A549 (cell line): ENCODE results near the gene SDC1. TPM values are rescaled to one million over a fixed set of nuclear protein-coding genes. Genes with fewer than 3 reads are reported as not detected.

Source experiments
- ATAC-seq, 2 experiments: fragments of 200-7000 bp in 1 of 2; fragments of >200 bp in 1 of 2; cut with Nextera tagmentation in 1 of 2; cut with Tn5 transposase in 1 of 2; 3 replicates each; pipeline versions ENCODE4 v1.8.0 to v1.9.1; 2018 to 2020; ENCODE audit warnings: mild to moderate bottlenecking in 1 of 2, moderate library complexity in 1 of 2
- CTCF ChIA-PET: fragments of 300-600 bp; sonication (Branson Sonifier 250); formaldehyde crosslinking; extraction: SDS; loops from one replicate; lab custom pipeline; 2021; ENCODE audit warnings: antibody characterized with exemption, inconsistent platforms; lab: Yijun Ruan, JAX
- POLR2A ChIA-PET: fragments of 350-600 bp; formaldehyde crosslinking; extraction: SDS; loops from one replicate; lab custom pipeline; 2021; ENCODE audit warnings: antibody characterized with exemption, inconsistent platforms; lab: Yijun Ruan, JAX
- DNase-seq, 2 experiments: peaks; one replicate each; pipeline versions ENCODE4 v3.0.0 to v3.0.0-alpha.2; 2011 to 2016; ENCODE audit warnings: low read depth in 1 of 2, low spot score in 1 of 2
- FAIRE-seq: peaks from 2 replicates; lab custom pipeline; 2011; peaks lifted over from hg19 to GRCh38; lab: Jason Lieb, UNC
- H3K27ac ChIP-seq, 2 experiments: fragments of >200 bp; sonication (Bioruptor Twin); formaldehyde crosslinking; 3 replicates each; pipeline ENCODE4 v1.5.1; 2016 to 2017
- H3K4me1 ChIP-seq: fragments of >200 bp; sonication (Bioruptor Twin); formaldehyde crosslinking; 3 replicates; pipeline ENCODE4 v1.6.1; 2016
- H3K4me2 ChIP-seq: fragments of >200 bp; sonication (Bioruptor Twin); formaldehyde crosslinking; 3 replicates; pipeline ENCODE4 v1.6.1; 2016
- H3K4me3 ChIP-seq: fragments of >200 bp; sonication (Bioruptor Twin); formaldehyde crosslinking; 3 replicates; pipeline ENCODE4 v1.5.1; 2016
- H3K9me3 ChIP-seq: fragments of >200 bp; sonication (Bioruptor Twin); formaldehyde crosslinking; 3 replicates; pipeline ENCODE4 v1.6.1; 2016
- BHLHE40 ChIP-seq: IDR thresholded peaks from 2 replicates; pipeline ENCODE4 v1.6.1; 2012; ENCODE audit warnings: low read depth, low read length, inconsistent platforms
- CBX2 ChIP-seq: fragments of 200-600 bp; sonication (generic); IDR thresholded peaks from 2 replicates; pipeline ENCODE4 v1.6.1; 2016; ENCODE audit warnings: low read depth, mild to moderate bottlenecking, borderline replicate concordance
- CHD4 ChIP-seq: fragments of 200-600 bp; sonication (generic); IDR thresholded peaks from 2 replicates; pipeline ENCODE4 v1.6.1; 2016; ENCODE audit warnings: antibody characterized with exemption, mild to moderate bottlenecking, borderline replicate concordance
- ESRRA ChIP-seq: fragments of 150-350 bp; IDR thresholded peaks from 2 replicates; pipeline ENCODE4 v1.6.1; 2014; ENCODE audit warnings: mild to moderate bottlenecking, low read length, borderline replicate concordance
- FOSL2 ChIP-seq, 2 experiments: fragments of 450-650 bp in 1 of 2; fragments of >200 bp in 1 of 2; sonication (Bioruptor Twin) in 1 of 2; formaldehyde crosslinking; IDR thresholded peaks; 2 replicates each; pipeline versions ENCODE4 v1.5.0 to v1.6.1; 2016 to 2020; ENCODE audit warnings: mild to moderate bottlenecking in 1 of 2, moderate library complexity in 1 of 2
- GATA3 ChIP-seq: IDR thresholded peaks from 2 replicates; pipeline ENCODE4 v1.6.1; 2012; ENCODE audit warnings: borderline replicate concordance
- HDAC2 ChIP-seq: fragments of 200-600 bp; sonication (generic); IDR thresholded peaks from 2 replicates; pipeline ENCODE4 v1.6.1; 2016
- HEYL ChIP-seq: fragments of 250-450 bp; sonication (Bioruptor Pico); IDR thresholded peaks from 2 replicates; pipeline ENCODE4 v1.8.0; 2021; ENCODE audit warnings: mild to moderate bottlenecking, moderate library complexity
- NR3C1 ChIP-seq: fragments of >200 bp; sonication (Bioruptor Twin); formaldehyde crosslinking; IDR thresholded peaks from 3 replicates; pipeline ENCODE4 v1.6.1; 2017
- POLR2A ChIP-seq: IDR thresholded peaks from 2 replicates; pipeline ENCODE4 v1.6.1; 2012; ENCODE audit warnings: mild to moderate bottlenecking, low read length
- ZC3H11A ChIP-seq: fragments of 450-650 bp; IDR thresholded peaks from 2 replicates; pipeline ENCODE4 v1.6.1; 2014; ENCODE audit warnings: antibody characterized with exemption, mild to moderate bottlenecking
- WGBS: methylation state at CpG from one replicate; pipeline ENCODE4 v1.1.6; 2017; ENCODE audit errors: missing lambda C conversion rate; 5-methylcytosine and 5-hydroxymethylcytosine counted together
- polyA plus RNA-seq, 4 experiments: library from polyadenylated mRNA; depleted of rRNA in 3 of 4; stranded (reverse); fragments of >200 nt; fragmentation: RNase III in 1 of 4; extraction: RNeasy Plus Mini Kit Qiagen cat#74134 plus additional on column Dnase treatment in 1 of 4; gene quantifications; 2 replicates in 3 of 4; 3 replicates in 1 of 4; pipeline ENCODE4 v1.2.3, GENCODE V29; 2011 to 2017
- TF ChIP-seq, protein P1 (sequence below): fragments of 250-450 bp; sonication (Bioruptor Pico); IDR thresholded peaks from 2 replicates; pipeline ENCODE4 v1.5.0; 2020; ENCODE audit warnings: low read depth, mild to moderate bottlenecking, moderate library complexity
- TF ChIP-seq, protein P2 (sequence below): IDR thresholded peaks from 2 replicates; pipeline ENCODE4 v1.6.1; 2012
- TF ChIP-seq, protein P3 (sequence below): fragments of >200 bp; sonication (Bioruptor Twin); formaldehyde crosslinking; IDR thresholded peaks from 2 replicates; pipeline ENCODE4 v1.6.1; 2016
- TF ChIP-seq, protein P4 (sequence below): fragments of >200 bp; sonication (Bioruptor Twin); formaldehyde crosslinking; IDR thresholded peaks from 3 replicates; pipeline ENCODE4 v1.6.1; 2016
- TF ChIP-seq, protein P5 (sequence below): fragments of 250-450 bp; sonication (Bioruptor Pico); IDR thresholded peaks from 2 replicates; pipeline ENCODE4 v1.5.0; 2021; ENCODE audit warnings: mild to moderate bottlenecking, moderate library complexity, borderline replicate concordance
- TF ChIP-seq, protein P6 (sequence below): fragments of 200-600 bp; sonication (generic); IDR thresholded peaks from 2 replicates; pipeline ENCODE4 v1.6.1; 2016; ENCODE audit warnings: antibody characterized with exemption, mild to moderate bottlenecking, moderate library complexity

The SDC1 gene
- polyA plus RNA-seq, 2 of the 4 experiments (the other 2 are of a cell fraction): 116 to 171 TPM

DNA sequence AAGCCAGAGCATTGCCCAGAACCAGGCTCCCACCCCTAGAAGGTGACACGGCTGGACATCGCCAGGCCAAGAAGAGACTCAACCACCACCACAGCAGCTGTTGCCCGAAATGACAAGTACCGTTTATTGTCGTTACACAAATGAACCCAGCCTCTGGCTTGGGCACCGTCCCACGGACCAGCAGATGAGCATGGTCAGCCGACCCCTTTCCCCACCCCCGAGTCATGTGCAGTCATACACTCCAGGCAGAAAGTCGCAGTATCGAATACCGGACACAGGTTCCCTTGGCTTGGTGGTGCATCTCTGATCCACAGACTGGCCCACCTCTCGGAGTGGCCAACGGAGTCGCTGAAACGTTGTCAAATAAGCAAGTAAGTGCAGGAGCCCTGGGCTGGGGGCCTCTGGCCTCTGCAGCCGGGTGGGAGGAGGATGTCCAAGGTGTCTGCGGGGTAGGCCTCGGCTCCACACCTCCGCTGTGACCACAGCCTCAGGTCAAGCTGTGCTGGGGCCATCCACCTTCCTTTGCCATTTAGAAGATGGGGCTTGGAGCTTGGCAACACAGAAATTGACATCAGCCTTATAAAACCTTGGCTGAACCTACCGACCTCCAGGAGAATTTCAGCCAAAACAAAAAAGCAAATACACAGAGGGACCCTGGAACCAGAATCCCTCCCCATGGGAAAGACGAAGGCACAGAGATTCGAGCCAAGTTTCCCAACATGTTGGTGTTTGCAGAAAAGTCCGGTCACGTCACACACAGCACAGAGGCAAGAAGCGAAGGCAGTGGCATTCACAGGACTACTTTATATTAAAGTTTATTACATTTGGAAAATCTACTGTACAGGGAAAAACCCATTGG is 24.0 kb downstream of the SDC1 start:
- peaks cover 10% of the 10 kb centered on the region for H3K4me1 ChIP-seq
- no peak for FAIRE-seq
- 91% methylated on average over 26 of the region's 26 CpGs for WGBS
- TF ChIP-seq CHD4: no peak
- TF ChIP-seq, protein P1, sequence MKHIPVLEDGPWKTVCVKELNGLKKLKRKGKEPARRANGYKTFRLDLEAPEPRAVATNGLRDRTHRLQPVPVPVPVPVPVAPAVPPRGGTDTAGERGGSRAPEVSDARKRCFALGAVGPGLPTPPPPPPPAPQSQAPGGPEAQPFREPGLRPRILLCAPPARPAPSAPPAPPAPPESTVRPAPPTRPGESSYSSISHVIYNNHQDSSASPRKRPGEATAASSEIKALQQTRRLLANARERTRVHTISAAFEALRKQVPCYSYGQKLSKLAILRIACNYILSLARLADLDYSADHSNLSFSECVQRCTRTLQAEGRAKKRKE (CRISPR knock-in tag): no peak
- no peak for TF ChIP-seq POLR2A
- no peak for TF ChIP-seq FOSL2 (IDR thresholded peaks at IDR 0.05)
- TF ChIP-seq FOSL2 (CRISPR knock-in tag; IDR thresholded peaks at IDR 0.05): no peak
- no peak for TF ChIP-seq HEYL (CRISPR knock-in tag)
- TF ChIP-seq, protein P2, sequence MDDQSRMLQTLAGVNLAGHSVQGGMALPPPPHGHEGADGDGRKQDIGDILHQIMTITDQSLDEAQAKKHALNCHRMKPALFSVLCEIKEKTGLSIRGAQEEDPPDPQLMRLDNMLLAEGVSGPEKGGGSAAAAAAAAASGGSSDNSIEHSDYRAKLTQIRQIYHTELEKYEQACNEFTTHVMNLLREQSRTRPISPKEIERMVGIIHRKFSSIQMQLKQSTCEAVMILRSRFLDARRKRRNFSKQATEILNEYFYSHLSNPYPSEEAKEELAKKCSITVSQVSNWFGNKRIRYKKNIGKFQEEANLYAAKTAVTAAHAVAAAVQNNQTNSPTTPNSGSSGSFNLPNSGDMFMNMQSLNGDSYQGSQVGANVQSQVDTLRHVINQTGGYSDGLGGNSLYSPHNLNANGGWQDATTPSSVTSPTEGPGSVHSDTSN: no peak
- TF ChIP-seq, protein P3, sequence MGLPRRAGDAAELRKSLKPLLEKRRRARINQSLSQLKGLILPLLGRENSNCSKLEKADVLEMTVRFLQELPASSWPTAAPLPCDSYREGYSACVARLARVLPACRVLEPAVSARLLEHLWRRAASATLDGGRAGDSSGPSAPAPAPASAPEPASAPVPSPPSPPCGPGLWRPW: no peak
- no peak for TF ChIP-seq ZC3H11A
- no peak for TF ChIP-seq GATA3
- TF ChIP-seq, protein P4, sequence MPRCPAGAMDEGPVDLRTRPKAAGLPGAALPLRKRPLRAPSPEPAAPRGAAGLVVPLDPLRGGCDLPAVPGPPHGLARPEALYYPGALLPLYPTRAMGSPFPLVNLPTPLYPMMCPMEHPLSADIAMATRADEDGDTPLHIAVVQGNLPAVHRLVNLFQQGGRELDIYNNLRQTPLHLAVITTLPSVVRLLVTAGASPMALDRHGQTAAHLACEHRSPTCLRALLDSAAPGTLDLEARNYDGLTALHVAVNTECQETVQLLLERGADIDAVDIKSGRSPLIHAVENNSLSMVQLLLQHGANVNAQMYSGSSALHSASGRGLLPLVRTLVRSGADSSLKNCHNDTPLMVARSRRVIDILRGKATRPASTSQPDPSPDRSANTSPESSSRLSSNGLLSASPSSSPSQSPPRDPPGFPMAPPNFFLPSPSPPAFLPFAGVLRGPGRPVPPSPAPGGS: no peak
- no peak for TF ChIP-seq CBX2
- TF ChIP-seq, protein P5, sequence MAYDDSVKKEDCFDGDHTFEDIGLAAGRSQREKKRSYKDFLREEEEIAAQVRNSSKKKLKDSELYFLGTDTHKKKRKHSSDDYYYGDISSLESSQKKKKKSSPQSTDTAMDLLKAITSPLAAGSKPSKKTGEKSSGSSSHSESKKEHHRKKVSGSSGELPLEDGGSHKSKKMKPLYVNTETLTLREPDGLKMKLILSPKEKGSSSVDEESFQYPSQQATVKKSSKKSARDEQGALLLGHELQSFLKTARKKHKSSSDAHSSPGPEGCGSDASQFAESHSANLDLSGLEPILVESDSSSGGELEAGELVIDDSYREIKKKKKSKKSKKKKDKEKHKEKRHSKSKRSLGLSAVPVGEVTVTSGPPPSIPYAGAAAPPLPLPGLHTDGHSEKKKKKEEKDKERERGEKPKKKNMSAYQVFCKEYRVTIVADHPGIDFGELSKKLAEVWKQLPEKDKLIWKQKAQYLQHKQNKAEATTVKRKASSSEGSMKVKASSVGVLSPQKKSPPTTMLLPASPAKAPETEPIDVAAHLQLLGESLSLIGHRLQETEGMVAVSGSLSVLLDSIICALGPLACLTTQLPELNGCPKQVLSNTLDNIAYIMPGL: no peak
- no peak for TF ChIP-seq NR3C1
- no peak for TF ChIP-seq BHLHE40
- TF ChIP-seq, all 56 proteins: peak for 0
- ATAC-seq (no peak), DNase-seq (no peak)
- ChIA-PET CTCF (interaction anchor here (1.0 to 1.3 kb wide), 3 partner anchors 16 to 100 kb away, joined by 3 read pairs; no protein-coding TSS in a partner anchor), POLR2A (no interaction called here)
- H3K9me3 ChIP-seq: no peaks in the 10 kb centered on the region
- no peak overlapping the region for H3K27ac ChIP-seq
- no peak overlapping the region for H3K4me3 ChIP-seq
- no peak overlapping the region for H3K4me2 ChIP-seq

DNA sequence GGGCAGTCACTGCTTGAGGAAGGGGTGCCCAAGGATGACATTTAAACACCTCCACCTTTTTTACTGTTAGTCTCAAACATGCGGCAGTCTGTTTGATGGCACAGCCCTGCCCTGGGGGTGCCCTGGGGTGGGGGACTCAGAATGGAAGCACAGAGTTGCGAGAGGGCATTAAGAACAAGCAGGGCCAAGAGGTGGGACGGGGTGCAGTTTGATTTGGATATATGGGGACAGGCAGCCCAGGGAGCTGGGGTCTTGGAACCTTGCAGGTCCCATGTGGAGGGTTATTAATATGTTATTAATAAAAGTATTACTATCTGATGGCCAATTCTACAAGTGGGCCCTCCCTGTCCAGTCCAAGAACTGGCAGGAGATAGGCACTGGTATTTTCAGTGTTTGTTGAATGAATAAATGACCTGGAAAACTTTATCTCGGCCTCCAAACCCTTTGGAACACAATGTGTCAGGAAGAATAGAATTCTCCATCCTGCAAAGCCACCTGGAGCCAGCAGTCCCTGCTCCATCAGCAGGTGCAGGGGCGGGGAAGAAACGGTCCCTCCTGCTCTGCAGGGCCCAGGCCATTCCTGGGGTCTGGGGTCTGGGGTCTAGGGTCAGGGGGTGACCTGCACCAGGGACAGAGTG is 25.2 kb downstream of the SDC1 start:
- no peak for FAIRE-seq
- ATAC-seq: no peak
- no peak overlapping the region for H3K27ac ChIP-seq
- H3K4me1 ChIP-seq: peaks cover 15% of the 10 kb centered on the region
- H3K4me3 ChIP-seq: no peak overlapping the region
- ChIA-PET CTCF (interaction anchor here (1.1 to 2.0 kb wide), 3 partner anchors 10 to 99 kb away, joined by 3 to 5 read pairs (median 3); no protein-coding TSS in a partner anchor), POLR2A (no interaction called here)
- DNase-seq: no peak
- 86% methylated on average over 6 of the region's 6 CpGs for WGBS
- no peaks in the 10 kb centered on the region for H3K9me3 ChIP-seq
- TF ChIP-seq ZC3H11A (no peak), ESRRA (no peak), HDAC2 (no peak)
- TF ChIP-seq, protein P6, sequence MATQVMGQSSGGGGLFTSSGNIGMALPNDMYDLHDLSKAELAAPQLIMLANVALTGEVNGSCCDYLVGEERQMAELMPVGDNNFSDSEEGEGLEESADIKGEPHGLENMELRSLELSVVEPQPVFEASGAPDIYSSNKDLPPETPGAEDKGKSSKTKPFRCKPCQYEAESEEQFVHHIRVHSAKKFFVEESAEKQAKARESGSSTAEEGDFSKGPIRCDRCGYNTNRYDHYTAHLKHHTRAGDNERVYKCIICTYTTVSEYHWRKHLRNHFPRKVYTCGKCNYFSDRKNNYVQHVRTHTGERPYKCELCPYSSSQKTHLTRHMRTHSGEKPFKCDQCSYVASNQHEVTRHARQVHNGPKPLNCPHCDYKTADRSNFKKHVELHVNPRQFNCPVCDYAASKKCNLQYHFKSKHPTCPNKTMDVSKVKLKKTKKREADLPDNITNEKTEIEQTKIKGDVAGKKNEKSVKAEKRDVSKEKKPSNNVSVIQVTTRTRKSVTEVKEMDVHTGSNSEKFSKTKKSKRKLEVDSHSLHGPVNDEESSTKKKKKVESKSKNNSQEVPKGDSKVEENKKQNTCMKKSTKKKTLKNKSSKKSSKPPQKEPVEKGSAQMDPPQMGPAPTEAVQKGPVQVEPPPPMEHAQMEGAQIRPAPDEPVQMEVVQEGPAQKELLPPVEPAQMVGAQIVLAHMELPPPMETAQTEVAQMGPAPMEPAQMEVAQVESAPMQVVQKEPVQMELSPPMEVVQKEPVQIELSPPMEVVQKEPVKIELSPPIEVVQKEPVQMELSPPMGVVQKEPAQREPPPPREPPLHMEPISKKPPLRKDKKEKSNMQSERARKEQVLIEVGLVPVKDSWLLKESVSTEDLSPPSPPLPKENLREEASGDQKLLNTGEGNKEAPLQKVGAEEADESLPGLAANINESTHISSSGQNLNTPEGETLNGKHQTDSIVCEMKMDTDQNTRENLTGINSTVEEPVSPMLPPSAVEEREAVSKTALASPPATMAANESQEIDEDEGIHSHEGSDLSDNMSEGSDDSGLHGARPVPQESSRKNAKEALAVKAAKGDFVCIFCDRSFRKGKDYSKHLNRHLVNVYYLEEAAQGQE: no peak
- TF ChIP-seq, all 56 proteins: peak for 0
- no peak overlapping the region for H3K4me2 ChIP-seq
